Stimulated activated CD4-positive, alpha-beta T cell treated with anti-CD3 and anti-CD28 coated beads, Interleukin-2, amount 100 ng/mL, for 4 hours (primary cell): ENCODE measurements around the gene VENTX.

Experiments
- DNase-seq: peaks from one replicate; pipeline ENCODE4 v3.0.0-alpha.2; 2020; ENCODE audit warnings: low read depth

VENTX gene

DNA sequence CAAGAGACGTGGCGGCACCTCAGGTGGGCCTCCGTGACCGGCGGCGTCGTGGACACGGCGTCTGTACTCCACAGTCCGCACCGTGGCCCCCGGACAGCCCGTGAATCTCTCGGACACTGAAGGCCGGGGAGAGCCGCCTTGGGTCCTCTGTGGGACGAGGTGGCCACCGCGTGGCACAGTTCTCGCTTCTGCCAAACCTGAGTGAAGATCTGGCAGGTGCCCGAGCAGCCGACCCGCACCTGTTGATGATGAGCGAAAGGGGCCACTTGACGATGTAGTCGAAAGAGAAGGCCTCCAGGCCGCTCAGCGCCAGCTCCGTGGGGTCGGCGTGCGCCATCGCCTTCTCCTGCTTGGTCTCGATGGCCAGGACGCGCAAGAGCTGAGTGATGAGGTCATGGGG lies 47.6 kb downstream of the VENTX start:
- no peak for DNase-seq

DNA sequence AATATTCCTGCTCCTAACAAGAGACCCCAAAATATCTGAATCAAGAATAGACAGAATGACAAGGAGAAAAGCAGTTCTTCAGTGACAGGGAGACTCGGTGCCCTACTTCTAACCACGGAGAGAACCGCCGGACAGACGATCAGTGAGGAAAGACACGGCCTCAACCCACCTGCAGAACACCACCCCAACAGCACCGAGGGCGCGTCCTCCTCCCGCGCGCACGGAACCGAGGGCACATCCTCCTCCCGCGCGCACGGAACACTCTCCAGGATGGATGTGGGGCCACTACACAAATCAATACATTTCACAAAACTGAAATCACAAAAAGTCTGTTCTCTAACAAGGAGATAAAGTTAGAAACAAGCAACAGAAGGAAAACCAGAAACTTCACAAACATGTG lies 48.7 kb downstream of the VENTX start:
- DNase-seq, result no peak

DNA sequence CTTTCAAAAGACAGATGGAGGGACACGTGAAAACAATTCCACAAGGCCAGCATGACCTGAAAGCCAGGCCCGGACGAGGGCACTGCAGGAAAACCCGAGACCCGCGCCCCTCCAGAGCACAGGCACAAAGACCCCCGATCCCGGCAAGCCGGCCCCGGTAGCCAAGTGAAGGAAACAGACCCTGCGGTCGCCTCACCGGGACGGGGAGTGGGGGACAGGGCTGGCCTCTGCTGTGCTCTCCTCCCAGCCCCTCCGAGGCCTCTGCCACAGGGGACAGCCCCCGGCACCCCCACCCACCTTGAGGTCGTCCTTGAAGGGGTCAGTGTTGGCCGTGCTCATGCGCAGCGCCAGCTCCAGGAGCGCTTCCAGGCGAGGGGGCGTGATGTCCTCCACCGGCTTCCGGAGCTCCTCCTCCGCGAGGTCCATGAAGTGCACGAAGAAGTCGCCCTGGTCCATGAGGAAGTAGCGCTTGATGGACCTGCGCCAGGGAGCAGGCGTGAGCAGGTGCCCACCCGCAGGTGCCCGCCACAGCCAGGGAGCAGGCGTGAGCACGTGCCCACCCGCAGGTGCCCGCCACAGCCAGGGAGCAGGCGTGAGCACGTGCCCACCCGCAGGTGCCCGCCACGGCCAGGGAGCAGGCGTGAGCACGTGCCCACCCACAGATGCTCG lies 50.3 kb downstream of the VENTX start:
- no peak for DNase-seq

DNA sequence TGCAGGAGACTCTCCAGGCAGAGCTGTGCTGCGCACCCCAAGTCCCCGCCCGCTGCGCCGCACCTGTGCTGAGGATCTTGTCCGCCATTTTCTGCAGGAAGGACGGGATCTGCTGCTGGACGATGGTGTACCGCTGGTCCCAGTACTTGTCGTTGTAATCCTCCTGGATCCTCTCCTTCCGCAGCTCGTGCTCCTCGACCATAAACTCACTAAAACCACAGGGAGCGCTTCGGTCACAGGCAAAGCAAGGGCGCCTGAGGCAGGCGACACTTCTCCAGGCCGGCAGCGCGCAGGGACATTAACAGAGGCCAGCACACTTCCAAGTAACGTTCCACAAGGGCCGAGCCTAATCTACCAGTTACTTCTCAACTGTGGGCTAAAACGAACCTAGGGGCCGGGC lies 52.1 kb downstream of the VENTX start:
- DNase-seq, result no peak
